Measurements from ENCODE around the gene OR6C65.
"Not testable (repeated sequence)": the region's sequence is repeated elsewhere in the genome, so short reads cannot be mapped to it uniquely, and the experiment has no call there.

The OR6C65 gene

GRCh38 chr12:55425954-55426353 is 25.6 kb downstream of the OR6C65 start, which contains the start of gene OR6C76:
Gene OR6C76, plus strand, starts transcription at chr12:55426254. Its CDS starts 0 bp downstream, at chr12:55426254.
- no peak within 1 kb of the TSS for H3K27ac Mint-ChIP-seq
- H3K4me3 Mint-ChIP-seq = no peak within 1 kb of the TSS
- no peaks in the 10 kb centered on the region for H3K36me3 Mint-ChIP-seq
- no peaks in the 10 kb centered on the region for H3K9me3 Mint-ChIP-seq
- H3K27me3 Mint-ChIP-seq = peaks cover 20% of the 10 kb centered on the region
- H3K4me1 Mint-ChIP-seq = no peaks in the 10 kb centered on the region

GRCh38 chr12:55428331-55429243 is 28.3 kb downstream of the OR6C65 start:
- Mint-ChIP-seq H3K4me1 (no peaks in the 10 kb centered on the region), H3K27ac (no peak overlapping the region), H3K36me3 (no peaks in the 10 kb centered on the region), H3K27me3 (peaks cover 20% of the 10 kb centered on the region), H3K4me3 (no peak overlapping the region), H3K9me3 (no peaks in the 10 kb centered on the region)

- H3K9me3 Mint-ChIP-seq, H3K4me1 Mint-ChIP-seq, H3K36me3 Mint-ChIP-seq, H3K27me3 Mint-ChIP-seq, H3K27ac Mint-ChIP-seq, H3K4me3 Mint-ChIP-seq: not testable (repeated sequence)
These were observed 40.9 kb downstream of the OR6C65 start for GRCh38 chr12:55441233-55441632.

- Mint-ChIP-seq H3K27ac (no peak within 1 kb of the TSS), H3K27me3 (peaks cover 7% of the 10 kb centered on the region), H3K4me1 (no peaks in the 10 kb centered on the region), H3K4me3 (no peak within 1 kb of the TSS), H3K36me3 (no peaks in the 10 kb centered on the region), H3K9me3 (no peaks in the 10 kb centered on the region)
These were observed 43.4 kb downstream of the OR6C65 start, which contains the start of gene OR6C2 for GRCh38 chr12:55443776-55444175. Gene OR6C2, plus strand, starts transcription at chr12:55444076. Its CDS starts 8,138 bp downstream, at chr12:55452214.

GRCh38 chr12:55445357-55445756 is 45.0 kb downstream of the OR6C65 start:
- Mint-ChIP-seq H3K27me3 (peaks cover 7% of the 10 kb centered on the region), H3K4me3 (no peak overlapping the region), H3K36me3 (no peaks in the 10 kb centered on the region), H3K27ac (no peak overlapping the region), H3K9me3 (no peaks in the 10 kb centered on the region), H3K4me1 (no peaks in the 10 kb centered on the region)

GRCh38 chr12:55446326-55446725 is 46.0 kb downstream of the OR6C65 start:
- Mint-ChIP-seq H3K9me3 (no peaks in the 10 kb centered on the region), H3K4me1 (no peaks in the 10 kb centered on the region), H3K27me3 (peaks cover 7% of the 10 kb centered on the region), H3K4me3 (no peak overlapping the region), H3K27ac (no peak overlapping the region), H3K36me3 (no peaks in the 10 kb centered on the region)

GRCh38 chr12:55448825-55449224 is 48.5 kb downstream of the OR6C65 start:
- Mint-ChIP-seq H3K36me3 (no peaks in the 10 kb centered on the region), H3K27ac (no peak overlapping the region), H3K9me3 (no peaks in the 10 kb centered on the region), H3K27me3 (peaks cover 6% of the 10 kb centered on the region), H3K4me3 (no peak overlapping the region), H3K4me1 (no peaks in the 10 kb centered on the region)

Measured in activated naive CD4-positive, alpha-beta T cell treated with anti-CD3 and anti-CD28 coated beads, Interleukin-2, amount 50 U/mL, for 24 hours (primary cell).